Measurements from ENCODE around the gene ZIM2. TPM values are rescaled to one million over a fixed set of nuclear protein-coding genes. Genes with fewer than 3 reads are reported as not detected.

Gene ZIM2
- total RNA-seq, 2 donors from 2014 or later, result not detected

- Histone ChIP-seq H3K4me3 (no peak overlapping the region), H3K27me3 (no peaks in the 10 kb centered on the region), H3K9ac (ENCODE audit: low read depth in 2 of 2, low read length in 2 of 2) (no peak overlapping the region), H3K36me3 (no peaks in the 10 kb centered on the region), H3K9me3 (no peaks in the 10 kb centered on the region), H3K4me1 (no peaks in the 10 kb centered on the region), H3K27ac (no peak overlapping the region)
- no peak for DNase-seq
- intact Hi-C loops (cut with DNase I), result no loop called here
- no peak for TF ChIP-seq CTCF (IDR thresholded peaks at IDR 0.05)
Observed at GRCh38 chr19:56760842-56761241, 79.7 kb downstream of the ZIM2 start.

- H3K36me3 ChIP-seq, result no peaks in the 10 kb centered on the region
- TF ChIP-seq CTCF (IDR thresholded peaks at IDR 0.05), result no peak
- intact Hi-C loops (cut with DNase I), result no loop called here
- no peaks in the 10 kb centered on the region for H3K9me3 ChIP-seq
- H3K4me1 ChIP-seq, result no peaks in the 10 kb centered on the region
- H3K4me3 ChIP-seq, result no peak overlapping the region
- no peak overlapping the region for H3K9ac ChIP-seq (ENCODE audit: low read depth in 2 of 2, low read length in 2 of 2)
- no peak overlapping the region for H3K27ac ChIP-seq
- H3K27me3 ChIP-seq, result no peaks in the 10 kb centered on the region
- DNase-seq, result no peak
Observed at GRCh38 chr19:56759531-56759930, 81.0 kb downstream of the ZIM2 start.

GRCh38 chr19:56751078-56751489 lies 89.4 kb downstream of the ZIM2 start:
- Histone ChIP-seq H3K27ac (no peak overlapping the region), H3K27me3 (no peaks in the 10 kb centered on the region), H3K9ac (ENCODE audit: low read depth in 2 of 2, low read length in 2 of 2) (no peak overlapping the region), H3K9me3 (no peaks in the 10 kb centered on the region), H3K36me3 (no peaks in the 10 kb centered on the region), H3K4me3 (no peak overlapping the region), H3K4me1 (no peaks in the 10 kb centered on the region)
- TF ChIP-seq CTCF (IDR thresholded peaks at IDR 0.05), result no peak
- intact Hi-C loops (cut with DNase I), result no loop called here
- no peak for DNase-seq

- TF ChIP-seq CTCF (IDR thresholded peaks at IDR 0.05), result no peak
- Histone ChIP-seq H3K36me3 (no peaks in the 10 kb centered on the region), H3K4me3 (no peak overlapping the region), H3K9me3 (no peaks in the 10 kb centered on the region), H3K9ac (ENCODE audit: low read depth in 2 of 2, low read length in 2 of 2) (no peak overlapping the region), H3K27me3 (no peaks in the 10 kb centered on the region), H3K27ac (no peak overlapping the region), H3K4me1 (no peaks in the 10 kb centered on the region)
- DNase-seq, result no peak
- intact Hi-C loops (cut with DNase I), result no loop called here
Observed at GRCh38 chr19:56750658-56751057, 89.9 kb downstream of the ZIM2 start.

GRCh38 chr19:56748378-56748777 lies 92.1 kb downstream of the ZIM2 start:
- Histone ChIP-seq H3K4me3 (no peak overlapping the region), H3K9me3 (no peaks in the 10 kb centered on the region), H3K27me3 (no peaks in the 10 kb centered on the region), H3K4me1 (no peaks in the 10 kb centered on the region), H3K36me3 (no peaks in the 10 kb centered on the region), H3K27ac (no peak overlapping the region), H3K9ac (ENCODE audit: low read depth in 2 of 2, low read length in 2 of 2) (no peak overlapping the region)
- intact Hi-C loops (cut with DNase I), result loop anchor here (5.0 kb wide), 1 partner anchor 349 kb away; no protein-coding TSS in a partner anchor
- no peak for TF ChIP-seq CTCF (IDR thresholded peaks at IDR 0.05)
- DNase-seq, result no peak

- Histone ChIP-seq H3K9ac (ENCODE audit: low read depth in 2 of 2, low read length in 2 of 2) (no peak overlapping the region), H3K27me3 (no peaks in the 10 kb centered on the region), H3K4me1 (no peaks in the 10 kb centered on the region), H3K9me3 (no peaks in the 10 kb centered on the region), H3K4me3 (no peak overlapping the region), H3K27ac (no peak overlapping the region), H3K36me3 (no peaks in the 10 kb centered on the region)
- intact Hi-C loops (cut with DNase I), result loop anchor here (5.0 kb wide), 1 partner anchor 351 kb away; no protein-coding TSS in a partner anchor
- TF ChIP-seq CTCF (IDR thresholded peaks at IDR 0.05), result no peak
- DNase-seq, result no peak
Observed at GRCh38 chr19:56746367-56746766, 94.2 kb downstream of the ZIM2 start.

All from colonic mucosa (tissue), 4 donors.